Astrocyte of the cerebellum (primary cell): ENCODE data around the gene TDRD1.

ENCODE experiments used
- DNase-seq: peaks from one replicate; pipeline ENCODE4 v3.0.0-alpha.2; 2011; ENCODE audit warnings: low read depth
- H3K4me3 ChIP-seq: 2 replicates; pipeline ENCODE4 v1.5.1; 2011; ENCODE audit warnings: mild to moderate bottlenecking, low read depth, low read length, moderate library complexity
- CTCF ChIP-seq: IDR thresholded peaks from 2 replicates; pipeline ENCODE4 v1.5.1; 2012; ENCODE audit warnings: low read length, low read depth, moderate library complexity, mild to moderate bottlenecking; ENCODE audit errors: missing control alignments
- in situ Hi-C: cut with HindIII; loops from 2 replicates; pipeline ENCODE4 v1.10.0; 2017; ENCODE audit warnings: low sequenced_read_pairs

Gene TDRD1

GRCh38 chr10:114181971-114182370 is 2.8 kb downstream of the TDRD1 start:
- TF ChIP-seq CTCF: no peak
- in situ Hi-C loops: no loop called here
- no peak overlapping the region for H3K4me3 ChIP-seq
- no peak for DNase-seq

DNA sequence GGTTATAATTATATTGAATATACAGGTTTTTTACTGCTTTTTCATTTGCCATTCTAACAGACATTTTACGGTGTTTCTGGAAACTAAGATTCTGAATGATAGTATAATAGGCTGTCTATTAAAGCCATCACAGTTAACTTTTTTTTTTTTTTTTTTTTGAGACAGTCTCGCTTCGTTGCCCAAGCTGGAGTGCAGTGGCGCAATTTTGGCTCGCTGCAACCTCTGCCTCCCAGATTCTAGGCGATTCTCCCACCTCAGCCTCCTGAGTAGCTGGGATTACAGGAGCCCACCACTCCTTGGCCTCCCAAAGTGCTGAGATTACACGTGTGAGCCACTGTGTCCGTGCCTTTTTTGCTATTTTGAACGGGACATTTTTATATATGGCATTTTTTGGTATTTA is 4.4 kb downstream of the TDRD1 start:
- no peak for DNase-seq
- H3K4me3 ChIP-seq: no peak overlapping the region
- TF ChIP-seq CTCF: no peak
- in situ Hi-C loops: no loop called here

- no peak for TF ChIP-seq CTCF
- H3K4me3 ChIP-seq: no peak overlapping the region
- in situ Hi-C loops: no loop called here
- DNase-seq: no peak
These were observed 5.1 kb downstream of the TDRD1 start for GRCh38 chr10:114184276-114184675.

DNA sequence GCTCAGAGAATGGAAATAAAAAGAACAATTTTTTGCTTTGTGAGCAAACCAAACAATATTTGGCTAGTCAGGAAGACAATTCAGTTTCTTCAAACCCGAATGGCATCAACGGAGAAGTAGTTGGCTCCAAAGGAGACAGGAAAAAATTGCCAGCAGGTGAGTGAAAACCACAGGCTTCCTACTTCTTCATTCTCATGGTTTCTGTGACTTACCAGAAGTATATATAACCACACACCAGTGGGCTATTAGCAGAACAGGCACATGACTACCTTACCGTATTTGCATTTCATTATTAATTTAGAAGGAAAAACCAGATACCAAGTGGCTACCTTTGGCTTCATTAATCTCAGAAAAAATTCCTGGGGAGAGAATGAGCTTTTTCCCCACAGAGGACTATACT is 8.8 kb downstream of the TDRD1 start:
- no peak overlapping the region for H3K4me3 ChIP-seq
- no peak for TF ChIP-seq CTCF
- in situ Hi-C loops: no loop called here
- no peak for DNase-seq

GRCh38 chr10:114188900-114189299 is 9.7 kb downstream of the TDRD1 start:
- in situ Hi-C loops: no loop called here
- no peak for TF ChIP-seq CTCF
- DNase-seq: no peak
- H3K4me3 ChIP-seq: no peak overlapping the region

GRCh38 chr10:114189700-114190099 is 10.5 kb downstream of the TDRD1 start:
- in situ Hi-C loops: no loop called here
- DNase-seq: no peak

More at GRCh38 chr10:114189700-114190099, 10.5 kb downstream of the TDRD1 start:
- no peak overlapping the region for H3K4me3 ChIP-seq
- TF ChIP-seq CTCF: no peak
